AG09309 (cell line): ENCODE data around the gene GPR137C.

Experiments used
- DNase-seq: peaks from one replicate; pipeline ENCODE4 v3.0.0-alpha.2; 2010; ENCODE audit warnings: low read depth
- H3K4me3 ChIP-seq: 2 replicates; pipeline ENCODE4 v1.5.1; 2011; ENCODE audit warnings: mild to moderate bottlenecking, low read depth, low read length, moderate library complexity; ENCODE audit not compliant: control insufficient read depth
- TF ChIP-seq, protein P1 (sequence below): IDR thresholded peaks from 2 replicates; pipeline ENCODE4 v1.5.1; 2011; ENCODE audit warnings: mild to moderate bottlenecking, low read depth, low read length, inconsistent platforms; ENCODE audit not compliant: insufficient read depth, control insufficient read depth; ENCODE audit errors: missing control alignments

Gene GPR137C, protein sequence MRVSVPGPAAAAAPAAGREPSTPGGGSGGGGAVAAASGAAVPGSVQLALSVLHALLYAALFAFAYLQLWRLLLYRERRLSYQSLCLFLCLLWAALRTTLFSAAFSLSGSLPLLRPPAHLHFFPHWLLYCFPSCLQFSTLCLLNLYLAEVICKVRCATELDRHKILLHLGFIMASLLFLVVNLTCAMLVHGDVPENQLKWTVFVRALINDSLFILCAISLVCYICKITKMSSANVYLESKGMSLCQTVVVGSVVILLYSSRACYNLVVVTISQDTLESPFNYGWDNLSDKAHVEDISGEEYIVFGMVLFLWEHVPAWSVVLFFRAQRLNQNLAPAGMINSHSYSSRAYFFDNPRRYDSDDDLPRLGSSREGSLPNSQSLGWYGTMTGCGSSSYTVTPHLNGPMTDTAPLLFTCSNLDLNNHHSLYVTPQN

DNA sequence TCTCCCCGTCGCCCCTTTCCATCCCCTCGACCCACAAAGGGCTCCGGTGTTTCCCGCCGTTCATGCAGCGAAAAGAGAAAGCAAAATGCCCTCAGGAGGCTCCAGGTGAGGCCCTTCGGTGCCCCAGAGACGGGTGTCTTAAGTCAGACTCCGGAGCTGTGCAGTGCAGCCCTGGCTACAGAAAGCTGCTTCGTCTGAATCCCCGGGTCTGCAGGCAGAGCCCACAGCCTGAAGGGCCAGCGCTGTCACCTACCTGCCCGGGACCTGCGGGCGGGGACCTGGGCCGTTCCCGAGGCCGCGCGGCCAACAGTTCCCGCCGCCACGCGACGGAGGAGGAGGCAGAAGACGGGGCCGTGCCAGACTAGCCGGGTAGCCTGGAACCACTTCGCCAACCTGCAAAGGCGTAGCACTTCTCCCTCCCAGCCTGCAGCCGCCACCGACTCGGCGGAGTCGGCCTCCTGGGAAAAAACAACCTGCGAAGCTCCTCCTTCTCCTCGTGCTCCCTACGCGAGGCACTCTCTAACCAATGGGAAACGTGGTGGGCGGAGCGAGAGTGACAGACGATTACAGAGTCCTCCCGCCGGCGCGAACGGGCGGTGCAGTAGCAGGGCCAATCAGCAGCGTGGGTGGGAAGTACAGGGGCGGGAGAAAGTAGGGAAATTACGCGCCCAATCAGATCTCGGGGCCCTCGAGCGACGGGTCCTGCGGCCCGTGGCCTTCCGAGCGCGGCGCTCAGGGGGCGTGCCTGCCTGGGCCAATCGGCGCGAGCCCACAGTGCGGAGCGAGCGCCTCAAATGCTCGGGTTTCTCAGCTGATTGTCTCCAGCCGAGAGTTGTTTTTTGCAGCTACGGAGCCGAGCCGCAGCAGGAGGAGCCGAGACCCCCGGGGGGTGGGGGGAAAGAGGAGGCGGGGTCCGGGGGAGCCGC lies at the start of gene GPR137C, which contains the start of gene TXNDC16:
Gene GPR137C, plus strand, starts transcription at position 774 of the 926 bp plus-strand sequence. CDS start 312 bp downstream, outside the sequence.
Gene TXNDC16, minus strand, starts transcription at position 443 of the 926 bp plus-strand sequence. CDS start 8,948 bp downstream, outside the sequence.
- TF ChIP-seq, protein P1, sequence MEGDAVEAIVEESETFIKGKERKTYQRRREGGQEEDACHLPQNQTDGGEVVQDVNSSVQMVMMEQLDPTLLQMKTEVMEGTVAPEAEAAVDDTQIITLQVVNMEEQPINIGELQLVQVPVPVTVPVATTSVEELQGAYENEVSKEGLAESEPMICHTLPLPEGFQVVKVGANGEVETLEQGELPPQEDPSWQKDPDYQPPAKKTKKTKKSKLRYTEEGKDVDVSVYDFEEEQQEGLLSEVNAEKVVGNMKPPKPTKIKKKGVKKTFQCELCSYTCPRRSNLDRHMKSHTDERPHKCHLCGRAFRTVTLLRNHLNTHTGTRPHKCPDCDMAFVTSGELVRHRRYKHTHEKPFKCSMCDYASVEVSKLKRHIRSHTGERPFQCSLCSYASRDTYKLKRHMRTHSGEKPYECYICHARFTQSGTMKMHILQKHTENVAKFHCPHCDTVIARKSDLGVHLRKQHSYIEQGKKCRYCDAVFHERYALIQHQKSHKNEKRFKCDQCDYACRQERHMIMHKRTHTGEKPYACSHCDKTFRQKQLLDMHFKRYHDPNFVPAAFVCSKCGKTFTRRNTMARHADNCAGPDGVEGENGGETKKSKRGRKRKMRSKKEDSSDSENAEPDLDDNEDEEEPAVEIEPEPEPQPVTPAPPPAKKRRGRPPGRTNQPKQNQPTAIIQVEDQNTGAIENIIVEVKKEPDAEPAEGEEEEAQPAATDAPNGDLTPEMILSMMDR: no peak
- H3K4me3 ChIP-seq: peak within 1 kb of the TSS; percentile 72
- peak; percentile 93 for DNase-seq

DNA sequence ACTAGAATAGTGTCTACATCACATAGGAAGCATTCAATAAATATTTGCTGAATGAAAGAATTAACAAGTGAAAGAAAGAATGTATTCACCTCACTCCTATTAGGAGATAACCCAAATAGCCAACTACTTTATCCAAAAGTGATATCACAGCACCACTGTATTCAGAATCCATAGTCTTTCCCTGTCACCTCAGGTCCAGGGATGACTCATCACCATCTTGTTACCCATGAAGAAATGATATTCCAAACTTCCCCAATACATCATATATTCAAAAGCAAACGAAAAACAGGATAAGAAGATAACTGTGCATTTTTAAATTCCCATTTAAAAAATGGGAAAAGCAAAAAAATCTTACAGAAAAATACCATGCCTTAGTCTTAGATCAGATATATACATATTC lies 39.4 kb upstream of the GPR137C start:
- no peak for DNase-seq
- H3K4me3 ChIP-seq: no peak overlapping the region
- TF ChIP-seq, protein P1: no peak

DNA sequence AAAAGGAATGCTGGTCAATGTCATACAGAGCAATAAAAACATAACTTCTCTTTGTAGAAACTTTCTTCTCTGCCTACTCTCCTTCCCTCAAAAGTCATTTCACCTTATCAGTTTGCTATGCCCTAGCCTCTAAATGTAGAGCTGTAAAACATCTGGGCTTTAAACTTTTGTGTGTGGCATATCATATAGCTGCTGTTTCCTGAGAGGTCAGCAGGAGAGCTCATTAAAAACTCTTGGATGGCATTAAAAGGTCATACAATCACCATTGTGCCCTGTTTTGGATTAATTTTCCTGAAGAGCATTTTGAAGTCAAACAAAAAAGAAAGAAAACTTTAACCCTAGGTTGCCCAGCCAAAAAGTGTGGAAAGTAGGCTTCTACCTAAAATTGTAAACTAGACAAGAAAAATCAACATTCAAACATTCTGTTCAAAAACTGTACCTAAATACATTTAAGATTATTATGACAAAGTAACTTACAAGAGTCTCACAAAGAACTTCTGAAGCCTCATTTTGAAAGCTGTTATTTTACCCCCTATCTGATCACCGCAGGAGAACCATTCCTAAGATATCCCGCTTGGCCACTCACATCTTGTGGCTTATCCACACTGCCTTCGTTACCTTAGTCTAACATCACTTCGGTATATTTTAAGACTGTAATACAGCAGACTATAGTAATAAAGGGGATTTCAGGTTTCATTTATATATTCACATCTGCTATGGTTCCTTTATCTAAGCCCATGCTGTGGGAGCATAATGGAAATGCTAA lies 38.4 kb upstream of the GPR137C start:
- TF ChIP-seq, protein P1: no peak
- DNase-seq: no peak
- H3K4me3 ChIP-seq: no peak overlapping the region

- TF ChIP-seq, protein P1: no peak
- no peak for DNase-seq
Measured at GRCh38 chr14:52522033-52522432, 30.6 kb upstream of the GPR137C start.

DNA sequence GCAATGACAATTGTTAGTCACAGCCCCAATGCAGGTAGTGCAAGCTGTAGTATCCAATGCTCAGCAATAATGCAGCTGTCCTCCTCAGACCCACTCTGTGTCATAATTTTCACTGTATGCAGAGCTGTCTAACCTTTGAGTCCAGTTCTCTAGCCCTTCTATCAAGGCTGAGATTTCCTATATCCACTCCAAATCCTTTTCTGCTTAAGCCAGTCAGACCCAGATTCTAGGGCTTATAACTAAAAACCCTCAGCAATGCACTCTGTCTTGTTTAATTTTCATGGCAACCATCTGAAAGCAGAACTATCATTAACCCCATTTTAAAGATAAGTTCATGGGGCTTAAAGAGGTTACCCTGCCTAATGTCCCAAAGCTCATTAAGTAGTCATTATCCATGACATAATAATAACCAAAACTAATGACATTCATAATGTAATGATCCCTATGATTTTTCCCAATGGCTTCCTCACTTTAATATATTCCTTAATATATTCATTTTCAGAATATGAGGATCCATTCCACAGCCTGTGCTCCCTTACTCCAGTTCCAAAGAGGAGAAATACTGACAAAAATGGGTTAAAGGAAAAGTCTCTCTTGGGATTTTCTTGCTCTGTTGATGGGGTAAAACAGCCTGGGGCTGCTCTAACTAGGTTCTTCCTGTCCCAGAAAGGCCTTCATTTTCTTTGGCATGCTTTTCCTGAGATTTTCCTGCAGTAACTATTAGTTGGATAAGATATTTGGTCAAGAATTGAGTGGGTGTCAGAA lies 29.9 kb upstream of the GPR137C start:
- H3K4me3 ChIP-seq: no peak overlapping the region
- TF ChIP-seq, protein P1: no peak
- DNase-seq: no peak

More at GRCh38 chr14:52522033-52522432, 30.6 kb upstream of the GPR137C start:
- H3K4me3 ChIP-seq: no peak overlapping the region
